GM19193 (cell line): ENCODE measurements around the gene SCRT2.

Experiments
- POLR2A ChIP-seq: IDR thresholded peaks from 4 replicates; pipeline ENCODE4 v1.6.1; 2011; ENCODE audit not compliant: insufficient read depth, insufficient read length; ENCODE audit errors: extremely low read depth

Gene SCRT2

GRCh38 chr20:652615-653109 lies 22.9 kb downstream of the SCRT2 start:
- no peak for TF ChIP-seq POLR2A

- no peak for TF ChIP-seq POLR2A
These were observed 23.6 kb downstream of the SCRT2 start for GRCh38 chr20:651713-652614.

DNA sequence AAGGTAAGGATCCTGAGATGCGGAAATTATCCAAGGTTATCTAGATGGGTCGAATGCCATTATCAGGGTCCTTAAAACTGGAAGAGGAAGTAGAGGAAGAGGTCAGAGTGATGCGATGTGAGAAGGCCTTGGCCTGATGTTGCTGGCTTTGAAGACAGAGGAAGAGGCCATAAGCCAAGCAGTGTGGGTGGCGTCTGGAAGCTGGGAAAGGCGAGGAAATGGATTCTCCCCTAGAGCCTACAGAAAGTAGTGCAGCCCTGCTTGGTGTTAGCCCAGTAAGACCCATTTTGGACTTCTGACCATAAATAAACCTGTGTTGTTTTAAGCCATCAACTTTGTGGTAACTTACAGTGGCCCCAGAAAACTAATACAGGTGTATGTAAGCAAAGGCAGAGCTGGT lies 24.6 kb downstream of the SCRT2 start:
- TF ChIP-seq POLR2A: no peak

GRCh38 chr20:650281-650680 lies 25.3 kb downstream of the SCRT2 start:
- no peak for TF ChIP-seq POLR2A

DNA sequence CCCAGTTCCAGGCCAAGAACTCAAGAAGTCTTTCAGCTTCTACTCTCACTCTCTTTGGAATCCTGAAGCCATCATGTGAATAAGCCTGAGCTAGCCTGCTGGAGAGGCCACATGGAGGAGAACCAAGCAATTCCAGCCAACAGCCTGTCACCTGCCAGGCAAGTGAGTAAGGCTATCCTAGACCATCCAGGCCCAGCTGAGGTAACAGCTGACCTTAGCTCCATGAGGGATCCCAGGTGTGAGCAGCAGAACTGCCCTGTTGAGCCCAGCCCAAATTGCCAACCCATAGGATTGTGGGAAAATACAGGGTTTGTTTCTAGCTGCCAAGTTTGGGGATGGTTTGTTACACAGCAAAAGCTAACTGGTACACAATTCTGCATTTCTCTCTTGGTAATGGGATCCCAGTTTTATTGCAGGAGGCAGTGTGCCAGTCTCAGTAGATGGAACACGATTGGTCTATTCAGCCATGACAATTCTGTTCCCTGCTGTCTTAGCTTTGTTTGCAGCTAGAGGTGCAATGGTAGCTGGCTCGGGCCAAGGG lies 28.1 kb downstream of the SCRT2 start:
- no peak for TF ChIP-seq POLR2A

DNA sequence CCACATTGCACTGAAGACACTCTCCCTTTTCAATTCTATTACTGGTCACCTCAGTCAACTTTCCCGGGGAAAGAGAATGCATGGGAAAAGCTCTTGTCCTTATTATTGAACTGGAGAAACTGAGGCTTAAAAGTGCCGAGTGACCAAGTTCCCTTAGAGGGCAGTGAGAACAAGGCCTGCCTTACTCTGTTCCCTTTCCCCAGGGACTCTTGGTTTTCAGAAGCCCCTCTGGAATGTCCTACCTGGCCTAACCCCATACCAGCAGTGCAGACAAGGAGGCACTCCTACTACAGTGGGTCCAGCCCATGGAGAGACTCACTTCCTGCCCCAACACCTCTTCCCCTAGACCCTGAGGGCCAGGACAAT lies 28.8 kb downstream of the SCRT2 start:
- no peak for TF ChIP-seq POLR2A

DNA sequence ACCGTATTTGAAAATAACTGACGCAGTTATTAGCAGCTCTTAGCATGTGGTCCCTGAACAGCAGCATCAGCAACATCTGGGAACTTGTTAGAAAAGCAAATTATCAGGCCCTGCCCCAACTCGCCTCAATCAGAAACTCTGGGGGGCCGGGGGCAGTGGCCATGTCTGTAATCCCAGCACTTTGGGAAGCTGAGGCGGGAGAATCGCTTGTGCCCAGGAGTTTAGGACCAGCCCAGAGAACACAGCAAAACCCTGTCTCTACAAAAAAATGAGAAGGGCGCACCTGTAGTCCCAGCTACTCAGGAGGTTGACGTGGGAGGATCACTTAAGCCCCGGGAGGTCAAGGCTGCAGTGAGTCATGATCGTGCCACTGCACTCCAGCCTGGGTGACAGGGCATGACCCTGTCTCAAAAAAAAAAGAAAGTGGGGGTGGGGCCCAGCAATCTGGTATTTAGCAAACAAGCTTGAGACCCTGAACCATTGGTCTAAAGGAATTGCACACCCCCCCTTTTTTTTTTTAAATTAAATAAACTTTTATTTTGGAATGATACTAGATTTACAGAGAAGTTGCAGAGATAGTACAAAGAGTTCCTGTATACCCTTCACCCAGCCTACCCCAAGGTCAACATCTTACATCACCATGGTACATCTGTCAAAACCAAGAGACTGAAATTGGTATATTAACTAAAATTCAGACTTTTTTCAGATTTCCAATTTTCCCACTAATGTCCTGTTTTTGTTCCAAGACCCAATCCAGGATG lies 29.3 kb downstream of the SCRT2 start:
- TF ChIP-seq POLR2A: no peak

GRCh38 chr20:645318-646106 lies 30.1 kb downstream of the SCRT2 start:
- no peak for TF ChIP-seq POLR2A

DNA sequence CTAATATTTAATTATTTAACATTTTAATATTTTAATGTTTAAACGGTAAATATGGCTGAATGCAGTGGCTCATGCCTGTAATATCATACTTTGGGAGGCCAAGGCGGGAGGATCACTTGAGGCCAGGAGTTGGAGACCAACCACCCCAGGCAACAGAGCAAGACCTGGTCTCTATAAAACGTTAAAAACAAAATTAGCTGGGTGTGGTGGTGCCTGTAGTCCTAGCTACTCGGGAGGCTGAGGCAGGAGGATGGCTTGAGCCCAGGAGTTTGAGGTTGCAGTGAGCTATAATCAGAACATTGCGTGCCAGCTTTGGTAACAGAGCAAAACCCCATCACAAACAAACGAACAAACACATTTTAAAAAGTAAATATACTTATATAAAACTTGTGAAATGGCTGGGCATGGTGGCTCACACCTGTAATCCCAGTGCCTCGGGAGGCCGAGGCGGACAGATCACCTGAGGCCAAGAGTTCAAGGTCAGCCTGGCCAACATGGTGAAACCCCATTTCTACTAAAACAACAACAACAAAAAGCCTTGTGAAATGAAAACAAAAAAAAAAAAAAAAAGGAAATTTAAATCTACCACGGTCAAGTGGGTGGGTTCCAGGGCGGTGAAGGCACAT lies 30.8 kb downstream of the SCRT2 start:
- TF ChIP-seq POLR2A: no peak

GRCh38 chr20:642398-643174 lies 33.0 kb downstream of the SCRT2 start:
- TF ChIP-seq POLR2A: no peak

DNA sequence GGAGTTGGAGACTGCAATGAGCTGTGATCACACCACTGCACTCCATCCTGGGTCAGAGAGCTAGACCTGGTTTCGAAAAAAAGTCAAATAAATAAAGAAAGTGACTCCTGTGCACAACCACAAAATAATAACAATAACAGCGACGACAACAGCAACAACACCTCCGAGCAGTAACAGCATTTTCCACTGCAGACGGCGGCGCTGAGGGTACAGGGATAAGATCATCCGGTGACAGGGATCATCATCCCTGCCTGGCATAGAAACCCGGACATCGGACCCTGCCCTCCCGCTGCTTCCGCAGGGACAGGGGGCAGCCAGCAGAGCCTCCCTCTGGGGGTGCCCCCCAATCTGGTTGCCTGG lies 34.1 kb downstream of the SCRT2 start:
- TF ChIP-seq POLR2A: no peak

DNA sequence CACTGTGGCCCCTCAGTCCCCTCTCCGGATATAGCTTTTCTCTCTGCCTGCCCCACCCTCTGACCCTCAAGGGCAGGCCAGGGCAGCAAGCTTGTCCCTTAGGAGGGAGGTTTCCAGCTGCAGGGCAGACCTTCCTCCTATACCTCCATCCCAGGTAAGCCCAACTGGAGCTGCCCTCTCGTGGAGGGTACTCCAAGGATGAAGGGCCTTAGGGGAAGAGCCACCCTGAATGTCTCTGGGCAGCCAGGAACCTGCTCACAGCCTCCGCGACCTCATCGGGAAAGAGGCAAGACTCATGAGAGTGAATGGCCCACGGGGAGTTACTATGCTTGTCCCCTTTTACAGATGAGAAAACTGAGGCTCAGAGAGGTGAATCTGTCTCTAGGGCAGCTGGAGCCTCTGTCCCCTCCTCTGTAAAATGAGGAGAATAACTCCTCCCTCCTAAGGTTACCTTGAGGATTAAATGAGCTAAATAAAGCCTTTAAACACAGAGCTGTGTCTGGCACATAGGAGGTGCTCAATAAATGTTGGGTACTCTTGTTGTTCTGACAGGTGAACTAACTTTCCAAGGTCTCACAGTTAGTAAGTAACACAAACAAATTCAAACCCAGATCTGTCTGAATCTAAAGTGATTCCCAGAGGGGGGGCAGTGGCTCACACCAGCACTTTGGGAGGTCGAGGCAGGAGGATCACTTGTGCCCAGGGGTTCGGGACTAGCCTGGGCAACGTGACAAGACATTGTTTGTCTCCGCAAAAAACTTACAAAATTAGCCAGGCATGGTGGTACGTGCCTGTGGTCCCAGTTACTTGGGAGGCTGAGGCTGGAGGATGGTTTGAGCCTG lies 34.7 kb downstream of the SCRT2 start:
- TF ChIP-seq POLR2A: no peak

DNA sequence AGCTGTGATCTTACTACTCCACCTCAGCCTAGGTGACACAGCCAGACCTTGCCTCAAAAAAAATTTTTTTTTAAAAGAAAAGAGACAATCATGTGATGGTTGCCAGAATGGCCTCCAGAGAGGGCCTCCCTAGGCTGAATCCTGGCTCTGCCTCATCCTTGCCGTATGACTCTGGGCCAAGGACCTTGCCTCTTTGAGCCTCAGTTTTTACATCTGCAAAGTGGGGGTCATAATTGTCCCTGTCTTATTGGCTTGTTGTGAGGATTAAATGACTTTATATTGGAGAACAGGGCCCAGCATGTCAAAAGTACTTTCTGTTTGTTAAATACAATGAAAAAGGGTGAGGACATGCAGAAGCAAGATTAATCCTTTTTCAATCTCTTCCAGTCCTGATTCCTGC lies 37.0 kb downstream of the SCRT2 start:
- no peak for TF ChIP-seq POLR2A
